Activated naive CD4-positive, alpha-beta T cell (primary cell): ENCODE results near the gene AIRE.
"Not testable (repeated sequence)": the region's sequence is repeated elsewhere in the genome, so short reads cannot be mapped to it uniquely, and the experiment has no call there.

Source experiments
- DNase-seq, 4 experiments: peaks; one replicate each; lab custom pipeline; 2025; lab: John Stamatoyannopoulos, UW

Gene AIRE

DNA sequence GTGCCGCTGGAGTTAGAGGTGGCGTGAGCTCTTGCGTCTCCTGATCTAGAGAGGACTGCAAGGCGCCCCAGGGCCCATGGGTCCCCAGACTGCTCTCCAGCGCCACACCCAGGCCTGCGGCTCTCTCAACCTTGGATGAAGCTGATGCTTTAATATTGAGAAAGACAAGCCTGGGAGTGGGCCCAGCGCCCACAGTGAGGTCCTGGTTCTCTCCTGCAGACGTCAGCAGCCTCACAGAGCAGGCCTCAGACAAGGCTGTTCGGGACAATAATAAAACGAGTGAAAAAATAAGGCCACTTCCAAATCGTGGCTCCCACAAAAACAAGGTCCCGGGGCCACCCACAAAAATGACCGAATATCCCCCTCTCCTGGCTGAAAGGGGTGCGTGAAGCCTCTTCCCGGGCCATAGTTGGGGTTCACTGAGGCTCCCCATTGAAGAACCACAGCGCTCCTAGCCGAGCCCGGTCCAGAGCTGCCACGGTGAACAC, 18.0 kb upstream of the AIRE start:
- no peak for DNase-seq

DNA sequence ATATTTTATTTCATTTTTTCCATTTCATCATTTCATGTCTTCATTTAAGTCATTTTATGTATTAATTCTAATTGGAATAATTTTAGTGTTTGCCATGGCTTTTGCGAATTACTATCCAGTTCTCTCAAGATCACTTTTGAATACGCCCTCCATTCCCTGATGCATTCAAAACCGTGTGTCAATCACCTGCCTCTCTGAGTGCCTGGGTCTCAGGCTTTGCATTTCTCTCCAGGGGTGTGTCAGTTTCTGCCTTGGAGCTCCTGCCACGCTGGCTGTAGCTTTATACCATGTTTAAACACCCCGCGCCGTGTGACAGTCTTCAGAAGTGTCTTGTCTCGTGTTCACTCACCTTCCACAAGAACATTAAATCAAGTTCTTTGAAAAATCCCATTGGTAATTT, 16.6 kb upstream of the AIRE start:
- no peak for DNase-seq

DNA sequence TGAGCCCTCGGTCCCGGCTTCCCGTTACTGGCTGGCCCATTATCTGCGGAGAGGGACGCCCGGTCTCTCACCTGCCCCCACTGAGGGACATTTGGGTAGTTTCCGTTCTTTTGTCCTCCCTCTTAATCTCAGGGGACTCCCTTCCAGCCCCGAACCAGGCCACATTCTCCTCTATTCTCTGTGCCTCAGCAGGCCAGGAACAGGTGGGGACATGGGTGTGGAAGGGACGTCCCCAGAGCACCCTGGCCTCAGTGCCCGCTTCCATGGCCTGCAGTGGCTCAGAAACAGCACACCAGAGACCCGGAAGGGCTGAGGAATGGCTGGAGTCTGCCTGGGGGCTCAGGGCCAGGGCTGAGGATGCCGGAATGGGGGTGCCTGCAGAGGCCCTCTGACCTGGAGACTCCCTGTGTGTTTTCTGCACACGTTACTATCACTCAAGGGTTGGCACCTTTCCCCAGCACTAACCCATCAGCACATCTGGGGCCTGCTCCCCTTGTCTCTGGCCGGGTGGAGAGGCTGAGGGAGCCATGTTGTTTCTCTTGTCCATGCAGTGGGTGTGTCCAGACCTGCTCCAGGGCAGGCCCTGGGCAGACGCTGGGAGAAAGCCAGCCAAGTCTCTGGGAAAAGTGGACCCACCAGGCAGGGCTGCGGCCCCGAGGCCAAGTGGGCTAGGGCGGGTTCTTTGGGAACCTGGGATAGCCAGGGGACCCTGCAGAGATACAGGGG, 14.0 kb upstream of the AIRE start:
- DNase-seq = no peak

DNA sequence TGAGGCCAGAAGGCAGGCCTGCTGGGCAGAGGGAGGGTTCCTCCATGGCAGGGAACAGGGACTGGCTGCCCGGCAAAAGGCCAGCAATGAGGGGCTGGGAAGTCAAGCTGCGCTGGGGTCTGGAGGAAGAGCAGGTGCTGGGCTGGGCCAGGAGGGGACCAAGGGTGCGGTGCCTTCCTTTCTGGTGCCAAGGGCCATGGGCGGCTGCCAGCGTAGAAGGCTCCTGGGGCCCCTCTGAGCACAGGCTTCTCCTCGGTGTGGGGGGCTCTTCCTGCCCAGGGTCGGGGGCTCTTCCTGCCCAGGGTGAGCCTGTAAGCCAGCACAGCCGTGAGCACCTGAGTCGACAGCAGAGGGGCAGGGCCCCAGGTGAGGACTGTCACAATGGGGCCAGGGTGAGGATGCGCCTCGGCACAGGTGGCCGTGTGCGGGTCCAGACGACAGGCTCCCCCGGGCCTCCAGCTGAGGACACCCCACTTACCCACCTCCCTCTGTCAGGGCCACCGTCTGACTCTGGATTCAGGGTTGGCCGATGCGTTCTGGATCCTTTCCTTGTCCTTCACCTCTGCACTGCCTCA, 13.3 kb upstream of the AIRE start:
- no peak for DNase-seq

DNA sequence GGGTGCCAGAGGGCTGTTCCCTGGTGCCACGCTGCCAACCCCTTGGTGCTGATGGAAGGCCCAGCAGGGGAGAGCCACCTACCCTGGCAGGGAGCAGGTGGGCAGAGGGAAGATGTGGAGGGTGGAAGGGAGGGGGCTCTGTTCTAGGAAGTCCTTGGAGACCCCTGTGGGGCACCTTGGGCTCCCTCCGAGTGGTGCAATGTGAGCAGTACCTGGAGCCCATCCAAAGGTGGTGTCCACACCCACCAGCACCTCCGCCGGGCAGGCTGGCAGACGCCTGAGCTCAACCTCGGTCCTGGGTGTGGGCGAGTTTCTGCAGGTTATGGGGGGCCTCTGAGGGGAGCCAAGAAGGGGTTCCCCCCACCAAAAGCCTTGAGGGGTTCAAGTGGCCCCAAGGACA, 12.6 kb upstream of the AIRE start:
- no peak for DNase-seq

DNA sequence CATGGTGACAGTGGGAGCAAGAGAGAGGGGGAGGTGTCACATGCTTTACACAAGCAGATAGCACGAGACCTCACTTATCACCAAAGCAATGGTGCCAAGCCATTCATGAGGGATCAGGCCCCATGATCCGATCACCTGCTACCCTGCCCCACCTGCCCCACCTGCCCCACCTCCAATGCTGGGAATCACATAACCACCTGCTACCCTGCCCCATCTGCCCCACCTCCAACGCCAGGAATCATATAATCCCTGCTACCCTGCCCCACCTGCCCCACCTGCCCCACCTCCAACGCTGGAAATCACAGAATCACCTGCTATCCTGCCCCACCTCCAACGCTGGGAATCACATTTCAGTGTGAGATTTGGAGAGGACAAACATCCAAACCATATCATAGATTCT, 10.6 kb upstream of the AIRE start:
- no peak for DNase-seq

DNA sequence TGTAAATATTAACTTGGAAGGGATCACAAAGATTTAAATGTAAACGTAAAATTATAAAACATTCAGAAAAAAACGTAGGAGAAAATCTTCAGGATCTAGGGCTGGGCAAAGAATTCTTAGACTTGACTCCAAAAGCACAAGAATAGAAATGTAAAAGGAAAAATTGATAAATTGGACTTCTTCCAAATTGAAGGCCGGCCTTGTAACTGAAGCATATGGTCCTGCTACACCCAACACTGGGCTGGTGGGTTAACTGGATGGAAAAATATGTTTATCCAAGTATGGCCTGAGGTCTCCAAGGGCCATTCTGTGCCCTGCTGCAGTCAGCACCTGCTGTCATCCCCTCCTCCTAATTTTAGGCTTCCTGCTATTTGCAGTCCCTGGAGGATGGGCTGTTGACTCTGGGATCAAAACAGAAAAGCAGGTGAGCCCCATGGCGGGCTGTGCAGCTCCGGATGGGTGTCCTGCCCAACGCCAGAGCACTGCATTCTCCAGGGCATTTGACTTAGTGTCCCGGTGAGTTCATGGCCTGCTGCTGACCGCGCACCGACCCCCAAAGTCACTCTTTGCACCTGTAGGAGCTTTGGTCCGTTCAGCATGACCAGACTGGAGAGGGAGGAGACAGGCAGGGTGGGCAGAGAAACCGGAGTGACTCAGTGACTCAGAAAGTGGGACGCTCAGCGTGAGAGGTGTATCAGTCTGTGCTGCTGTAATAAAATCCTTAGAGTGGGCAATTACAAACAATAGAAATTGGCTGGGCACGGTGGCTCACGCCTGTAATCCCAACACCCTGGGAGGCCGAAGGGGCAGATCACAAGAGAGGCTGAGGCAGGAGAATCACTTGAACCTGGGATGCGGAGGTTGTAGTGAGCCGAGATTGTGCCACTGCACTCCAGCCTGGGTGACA, 6.1 kb upstream of the AIRE start:
- DNase-seq = no peak

DNA sequence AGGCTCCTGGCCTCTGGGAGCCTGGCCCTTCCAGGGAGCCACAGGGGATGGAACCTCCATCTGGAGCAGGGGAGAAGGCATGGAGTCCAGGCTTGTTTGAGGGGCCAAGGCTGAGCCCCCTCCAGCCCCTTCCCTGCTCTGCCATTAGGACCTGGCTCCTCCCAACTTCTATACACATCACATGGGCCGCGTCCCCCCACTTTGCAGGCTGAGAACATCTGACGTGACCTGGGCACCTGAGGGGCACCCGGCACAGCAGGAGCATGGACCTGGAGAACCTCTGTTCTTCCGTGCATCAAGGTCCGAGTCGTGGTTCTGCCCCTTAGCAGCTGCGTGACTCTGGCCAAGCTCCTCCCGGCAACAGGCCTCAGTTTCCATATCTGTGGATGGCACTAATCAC, 3.9 kb upstream of the AIRE start:
- no peak for DNase-seq

DNA sequence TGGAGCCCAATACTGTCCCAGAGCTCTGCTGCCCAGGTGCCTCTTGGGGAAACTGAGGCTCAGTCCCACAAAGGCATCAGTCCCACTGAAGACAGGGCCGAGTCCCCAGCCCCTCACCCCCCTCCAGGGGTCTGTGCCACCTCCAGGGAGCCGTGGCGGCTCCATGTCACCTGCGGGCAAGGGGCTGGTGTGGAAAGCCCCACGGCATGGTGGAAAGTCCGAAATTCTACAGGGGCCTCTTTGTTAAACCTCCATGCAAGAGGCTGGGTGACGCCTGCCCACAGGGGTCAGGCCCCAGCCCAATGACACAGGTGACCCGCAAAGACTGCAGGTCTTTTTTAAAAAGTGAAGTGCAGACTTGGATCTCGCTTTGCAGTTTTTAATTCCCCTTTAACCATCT, 3.3 kb upstream of the AIRE start:
- no peak for DNase-seq

DNA sequence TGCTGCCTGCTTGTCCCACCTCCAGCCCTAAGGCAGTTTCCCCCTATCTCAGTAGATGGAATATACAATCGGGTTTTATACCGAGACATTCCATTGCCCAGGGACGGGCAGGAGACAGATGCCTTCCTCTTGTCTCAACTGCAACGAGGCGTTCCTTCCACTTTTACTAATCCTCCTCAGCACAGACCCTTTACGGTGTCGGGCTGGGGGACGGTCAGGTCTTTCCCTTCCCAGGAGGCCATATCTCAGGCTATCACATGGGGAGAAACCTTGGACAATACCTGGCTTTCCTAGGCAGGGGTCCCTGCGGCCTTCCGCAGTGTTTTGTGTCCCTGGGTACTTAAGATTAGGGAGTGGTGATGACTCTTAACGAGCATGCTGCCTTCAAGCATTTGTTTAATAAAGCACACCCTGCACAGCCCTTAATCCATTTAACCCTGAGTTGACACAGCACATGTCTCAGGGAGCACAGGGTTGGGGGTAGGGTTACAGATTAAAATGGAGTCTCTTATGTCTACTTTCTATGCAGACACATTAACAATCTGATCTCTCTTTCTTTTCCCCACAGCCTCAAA, 2.4 kb upstream of the AIRE start:
- not testable (repeated sequence) for DNase-seq

DNA sequence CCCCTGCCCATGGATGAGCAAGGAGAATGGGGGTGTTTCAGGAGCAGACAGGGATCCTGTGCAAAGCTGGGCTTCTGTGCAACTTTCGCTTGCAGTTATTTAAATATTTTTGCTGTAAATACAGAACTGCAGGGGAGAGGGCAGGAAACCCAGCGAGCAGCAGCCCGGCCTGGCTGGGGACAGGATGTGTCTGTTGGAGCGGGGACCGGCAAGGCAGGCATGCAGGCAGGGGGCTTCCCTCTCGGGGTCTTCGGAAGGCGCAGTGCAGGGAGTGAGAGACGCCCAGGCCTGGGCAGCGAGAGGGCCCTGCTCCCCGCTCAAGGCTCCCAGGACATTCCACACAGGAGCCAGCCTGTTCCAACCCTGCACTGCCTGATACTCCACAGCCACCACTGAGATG, 1.7 kb upstream of the AIRE start:
- DNase-seq = no peak

DNA sequence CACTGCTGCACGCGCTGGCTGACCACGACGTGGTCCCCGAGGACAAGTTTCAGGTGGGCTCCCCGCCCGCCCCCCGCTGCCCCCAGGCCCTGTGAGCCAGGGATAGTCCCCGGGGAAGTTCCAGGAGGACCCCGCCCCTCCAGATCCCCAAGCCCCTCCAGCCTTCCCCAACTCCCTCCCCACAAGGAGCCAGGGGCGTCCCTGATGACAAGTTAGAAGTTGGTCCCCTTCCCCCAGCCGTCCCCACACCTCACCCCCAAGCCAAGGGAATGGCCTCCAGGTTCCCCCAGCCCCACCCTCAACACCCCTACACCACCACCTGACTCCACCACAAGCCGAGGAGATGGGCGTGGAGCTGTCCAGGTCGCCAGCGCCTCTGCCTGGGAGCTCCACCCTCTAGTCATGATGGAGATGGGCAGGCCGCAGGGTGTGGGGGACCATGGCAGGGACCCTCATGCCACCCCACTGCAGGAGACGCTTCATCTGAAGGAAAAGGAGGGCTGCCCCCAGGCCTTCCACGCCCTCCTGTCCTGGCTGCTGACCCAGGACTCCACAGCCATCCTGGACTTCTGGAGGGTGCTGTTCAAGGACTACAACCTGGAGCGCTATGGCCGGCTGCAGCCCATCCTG, 525 bp downstream of the AIRE start:
- no peak for DNase-seq

DNA sequence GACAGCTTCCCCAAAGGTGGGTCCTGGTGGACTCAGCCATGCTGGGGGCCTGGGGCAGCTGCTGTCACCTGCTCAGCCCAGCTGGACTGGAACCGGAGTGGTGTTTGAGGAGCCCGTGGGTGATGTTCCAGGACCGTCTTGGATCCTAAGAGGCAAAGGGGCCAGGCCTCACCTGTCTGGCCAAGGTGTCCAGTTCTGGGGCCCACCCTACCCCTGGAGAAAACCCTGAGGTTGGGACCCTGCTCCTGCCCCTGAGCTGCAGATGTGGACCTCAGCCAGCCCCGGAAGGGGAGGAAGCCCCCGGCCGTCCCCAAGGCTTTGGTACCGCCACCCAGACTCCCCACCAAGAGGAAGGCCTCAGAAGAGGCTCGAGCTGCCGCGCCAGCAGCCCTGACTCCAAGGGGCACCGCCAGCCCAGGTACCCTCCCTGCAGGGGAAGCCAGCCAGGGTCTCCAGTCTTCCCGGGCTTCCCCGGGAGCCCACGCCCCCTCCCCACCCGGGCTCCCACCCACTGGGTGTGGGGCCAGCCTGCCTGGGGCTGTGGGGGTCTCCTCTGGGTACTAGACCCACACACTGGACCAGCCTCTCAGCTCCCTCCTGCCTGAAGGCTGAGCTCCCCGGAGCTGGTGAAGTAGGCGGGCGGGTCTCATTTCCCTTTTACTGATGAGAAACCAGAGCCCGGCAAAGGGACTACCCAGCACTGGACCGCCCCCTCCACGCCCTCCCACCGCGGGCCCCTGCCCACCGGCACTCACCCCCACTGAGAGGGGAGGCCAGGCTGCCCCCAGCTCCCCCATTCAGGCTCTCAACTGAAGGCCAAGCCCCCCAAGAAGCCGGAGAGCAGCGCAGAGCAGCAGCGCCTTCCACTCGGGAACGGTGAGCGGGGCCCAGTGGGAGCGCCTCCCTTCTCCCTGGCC, 1.3 kb downstream of the AIRE start:
- no peak for DNase-seq

DNA sequence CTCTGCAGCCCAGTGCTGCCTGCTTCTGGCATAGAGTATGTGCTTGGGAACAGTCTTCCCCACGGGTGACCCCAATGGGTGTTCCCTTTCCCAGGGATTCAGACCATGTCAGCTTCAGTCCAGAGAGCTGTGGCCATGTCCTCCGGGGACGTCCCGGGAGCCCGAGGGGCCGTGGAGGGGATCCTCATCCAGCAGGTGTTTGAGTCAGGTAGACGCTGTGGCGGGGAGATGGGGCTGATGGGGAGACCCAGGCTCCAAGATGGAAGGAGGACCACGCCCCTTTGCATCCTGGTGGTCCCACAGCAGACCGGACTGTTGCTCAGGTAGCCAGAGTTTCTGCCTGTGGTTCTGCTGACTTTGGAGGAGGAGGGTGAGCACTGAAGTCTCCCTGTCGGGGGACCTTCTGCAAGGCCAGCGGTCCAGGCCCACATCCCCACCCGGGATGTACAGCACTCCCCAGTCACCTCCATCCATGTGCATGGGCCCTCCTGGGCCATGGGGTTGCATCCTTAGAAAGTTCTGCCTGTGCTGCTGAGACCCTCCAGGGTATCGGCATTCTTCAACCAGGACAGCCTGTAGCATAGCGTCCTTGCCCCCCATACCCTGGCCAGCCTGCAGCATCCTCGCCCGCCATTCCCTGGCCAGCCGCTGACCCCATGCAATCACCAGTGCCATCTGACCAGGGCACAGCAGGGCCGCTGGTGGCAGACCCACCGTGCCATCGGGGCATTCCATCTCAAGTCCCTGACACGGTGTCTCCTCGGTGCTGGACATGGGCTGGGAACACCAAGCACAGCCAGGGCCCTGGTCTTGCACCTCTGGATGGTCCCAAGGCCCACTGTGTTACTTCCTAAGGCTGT, 2.8 kb downstream of the AIRE start:
- DNase-seq = no peak

DNA sequence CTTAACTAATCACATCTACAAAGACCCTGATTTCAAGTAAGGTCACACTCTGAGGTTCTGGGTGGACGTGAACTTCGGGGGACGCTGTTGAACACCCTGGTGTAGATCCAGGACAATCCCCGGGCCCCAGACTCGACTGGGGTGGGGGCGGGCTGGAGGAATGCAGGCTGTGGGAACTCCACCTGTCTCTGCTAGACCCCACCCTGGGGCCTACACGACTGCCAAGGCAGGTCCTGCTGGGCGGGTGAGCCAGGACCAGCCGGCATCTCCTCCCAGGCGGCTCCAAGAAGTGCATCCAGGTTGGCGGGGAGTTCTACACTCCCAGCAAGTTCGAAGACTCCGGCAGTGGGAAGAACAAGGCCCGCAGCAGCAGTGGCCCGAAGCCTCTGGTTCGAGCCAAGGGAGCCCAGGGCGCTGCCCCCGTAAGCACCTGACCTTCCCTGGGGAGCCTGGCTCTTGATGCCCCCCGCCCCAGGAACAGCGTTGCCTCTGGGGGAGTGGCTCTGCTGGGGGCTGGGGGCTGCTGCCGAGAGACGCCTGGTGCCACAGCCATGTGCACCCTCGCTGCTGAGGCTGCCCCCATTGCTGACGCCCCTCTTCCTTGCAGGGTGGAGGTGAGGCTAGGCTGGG, 3.8 kb downstream of the AIRE start:
- no peak for DNase-seq

DNA sequence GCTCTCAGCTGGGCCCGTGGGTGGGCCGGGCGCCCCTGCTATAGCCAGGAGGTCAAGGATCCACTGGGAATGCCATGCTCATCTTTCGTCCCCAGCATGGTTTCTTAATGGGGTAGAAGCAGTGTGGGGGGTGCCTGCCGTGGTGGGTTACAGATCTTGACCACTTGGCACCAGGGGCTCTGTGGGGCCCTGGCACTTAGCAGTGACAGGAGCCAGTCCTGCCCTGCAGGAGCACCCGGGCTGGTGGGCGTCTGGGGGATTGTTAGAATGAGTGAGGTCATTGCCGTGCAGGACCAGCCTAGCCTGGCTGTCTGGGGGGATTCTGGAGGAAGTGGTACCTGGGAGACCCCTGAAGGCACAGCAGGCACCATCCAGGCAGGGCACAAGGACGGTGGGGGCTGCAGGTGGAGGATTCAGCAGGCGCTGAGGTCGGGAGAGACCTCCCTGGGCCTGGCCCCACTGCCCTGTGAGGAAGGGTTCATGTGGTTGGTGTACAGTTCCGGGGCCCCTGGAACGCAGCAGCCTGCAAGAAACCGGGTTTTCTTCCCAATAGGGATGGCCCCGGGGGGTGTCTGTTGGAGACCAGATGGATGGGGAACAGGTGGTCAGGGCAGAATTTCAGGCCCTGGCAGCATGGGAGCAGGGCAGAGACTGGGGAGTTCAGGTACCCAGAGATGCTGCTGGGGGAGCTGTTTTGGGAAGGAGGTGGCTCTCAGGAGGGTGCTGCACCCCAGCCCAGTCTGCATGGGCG, 4.8 kb downstream of the AIRE start:
- DNase-seq = no peak

DNA sequence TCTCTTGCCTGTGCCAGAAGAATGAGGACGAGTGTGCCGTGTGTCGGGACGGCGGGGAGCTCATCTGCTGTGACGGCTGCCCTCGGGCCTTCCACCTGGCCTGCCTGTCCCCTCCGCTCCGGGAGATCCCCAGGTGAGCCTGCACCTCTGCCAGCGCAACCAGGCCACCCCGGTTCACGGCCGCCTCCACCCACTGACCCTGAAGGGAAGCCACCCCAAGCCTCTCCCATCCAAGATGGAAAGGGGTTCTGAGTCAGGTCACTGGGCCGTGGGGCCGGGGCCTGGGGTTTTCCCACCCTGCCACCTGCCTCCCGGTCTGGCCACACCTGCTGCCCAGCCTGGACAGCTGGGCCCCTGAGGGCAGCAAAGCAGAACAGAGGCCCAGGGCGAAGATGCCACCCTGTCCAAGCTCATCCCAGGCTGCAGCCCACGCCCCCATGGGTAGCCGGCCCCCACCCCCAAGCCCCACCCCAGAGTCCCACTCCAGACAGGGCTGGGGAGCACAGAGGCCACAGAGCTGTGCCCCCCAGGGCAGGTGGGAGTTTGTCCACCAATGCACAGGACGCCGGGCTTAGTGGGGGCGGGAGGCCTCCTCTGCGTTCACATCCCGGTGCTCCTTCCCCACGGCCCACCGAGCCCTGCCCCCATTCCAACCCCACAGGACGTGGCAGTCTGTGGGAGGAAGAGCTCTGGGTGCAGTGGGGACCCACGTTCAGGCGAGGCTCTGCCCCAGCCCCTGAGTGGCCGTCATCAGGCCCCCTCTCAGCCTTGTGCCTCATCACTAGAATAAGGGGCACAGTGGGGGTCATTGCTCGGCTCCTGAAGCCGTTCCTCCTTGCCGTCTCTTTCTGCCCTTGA, 5.6 kb downstream of the AIRE start:
- DNase-seq = no peak
